Kidney epithelial cell (primary cell): ENCODE data around the gene TMEM132E. TPM values are rescaled to one million over a fixed set of nuclear protein-coding genes. Genes with fewer than 3 reads are reported as not detected.

ENCODE experiments used
- DNase-seq: peaks from one replicate; pipeline ENCODE4 v3.0.0-alpha.2; 2010; ENCODE audit warnings: low read depth
- H3K27me3 ChIP-seq: 2 replicates; pipeline ENCODE4 v1.6.0; 2011; ENCODE audit warnings: low read length; ENCODE audit not compliant: control insufficient read depth, insufficient read depth
- H3K36me3 ChIP-seq: 2 replicates; pipeline ENCODE4 v1.5.1; 2011; ENCODE audit warnings: low read length; ENCODE audit not compliant: control insufficient read depth, insufficient read depth
- H3K4me3 ChIP-seq: 2 replicates; pipeline ENCODE4 v1.5.1; 2011; ENCODE audit warnings: low read depth, mild to moderate bottlenecking, control low read depth, low read length
- CTCF ChIP-seq: IDR thresholded peaks from 2 replicates; pipeline ENCODE4 v1.5.1; 2011; ENCODE audit warnings: mild to moderate bottlenecking, moderate library complexity, low read length, control low read depth, inconsistent platforms; ENCODE audit not compliant: insufficient read depth, poor library complexity, severe bottlenecking
- total RNA-seq: library from RNA; depleted of rRNA; stranded (reverse); fragments of >200 nt; gene quantifications from 2 replicates; pipeline ENCODE4 v1.2.3, GENCODE V29; 2015

The TMEM132E gene
- total RNA-seq, 1 donor from 2014 or later = 0.13 TPM

DNA sequence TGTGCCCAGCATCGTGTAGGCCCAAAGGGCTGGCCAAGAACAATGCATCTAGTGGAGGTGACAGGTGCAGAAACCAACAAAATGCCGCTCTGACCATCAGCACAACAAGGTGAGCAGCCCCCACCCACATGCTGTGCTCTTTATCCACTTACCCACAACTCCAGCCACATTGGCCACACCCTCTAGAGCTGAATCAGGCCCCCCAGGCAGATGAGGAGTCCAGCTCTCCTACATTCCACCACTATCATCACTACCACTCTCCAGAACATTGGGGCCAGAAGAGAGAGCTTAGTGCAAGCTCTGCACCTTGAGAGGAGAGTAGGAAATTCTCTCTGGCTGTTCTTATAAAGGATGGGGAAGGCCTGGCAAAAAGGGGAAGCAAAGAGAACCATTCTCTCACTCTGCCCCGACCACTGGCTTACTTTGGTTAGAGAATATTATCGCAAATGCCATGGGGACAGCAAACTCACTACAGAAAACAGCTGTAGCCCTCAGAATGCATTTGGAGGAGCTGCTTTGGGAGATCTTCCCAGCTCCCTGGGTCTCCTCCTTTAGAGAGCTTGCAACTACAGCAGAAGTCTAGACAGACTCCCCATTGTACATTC is 75.0 kb downstream of the TMEM132E start:
- Histone ChIP-seq H3K27me3 (no peaks in the 10 kb centered on the region), H3K36me3 (no peaks in the 10 kb centered on the region), H3K4me3 (no peak overlapping the region)
- no peak for TF ChIP-seq CTCF
- no peak for DNase-seq

DNA sequence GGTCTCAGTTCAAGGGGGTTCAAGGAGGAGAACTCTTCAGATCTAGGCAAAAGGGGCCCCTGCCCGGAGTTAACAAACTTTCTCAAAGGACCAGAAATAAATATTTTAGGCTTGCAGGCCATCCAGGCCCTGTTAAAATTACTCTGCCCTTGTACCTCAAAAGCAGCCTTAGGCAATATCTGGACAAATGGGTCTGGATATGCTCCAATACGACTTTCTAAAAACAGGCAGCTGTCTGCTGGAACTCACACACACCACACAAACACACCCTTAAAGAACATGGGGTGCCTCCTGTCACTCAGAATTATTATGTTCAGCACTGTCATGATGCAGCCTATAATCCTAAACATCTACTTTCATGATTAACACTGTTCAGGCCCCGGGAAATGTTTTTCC is 75.5 kb downstream of the TMEM132E start:
- no peaks in the 10 kb centered on the region for H3K27me3 ChIP-seq
- no peaks in the 10 kb centered on the region for H3K36me3 ChIP-seq
- DNase-seq = no peak
- no peak overlapping the region for H3K4me3 ChIP-seq
- no peak for TF ChIP-seq CTCF

- DNase-seq = no peak
Measured at GRCh38 chr17:34656801-34657200, 77.4 kb downstream of the TMEM132E start.

DNA sequence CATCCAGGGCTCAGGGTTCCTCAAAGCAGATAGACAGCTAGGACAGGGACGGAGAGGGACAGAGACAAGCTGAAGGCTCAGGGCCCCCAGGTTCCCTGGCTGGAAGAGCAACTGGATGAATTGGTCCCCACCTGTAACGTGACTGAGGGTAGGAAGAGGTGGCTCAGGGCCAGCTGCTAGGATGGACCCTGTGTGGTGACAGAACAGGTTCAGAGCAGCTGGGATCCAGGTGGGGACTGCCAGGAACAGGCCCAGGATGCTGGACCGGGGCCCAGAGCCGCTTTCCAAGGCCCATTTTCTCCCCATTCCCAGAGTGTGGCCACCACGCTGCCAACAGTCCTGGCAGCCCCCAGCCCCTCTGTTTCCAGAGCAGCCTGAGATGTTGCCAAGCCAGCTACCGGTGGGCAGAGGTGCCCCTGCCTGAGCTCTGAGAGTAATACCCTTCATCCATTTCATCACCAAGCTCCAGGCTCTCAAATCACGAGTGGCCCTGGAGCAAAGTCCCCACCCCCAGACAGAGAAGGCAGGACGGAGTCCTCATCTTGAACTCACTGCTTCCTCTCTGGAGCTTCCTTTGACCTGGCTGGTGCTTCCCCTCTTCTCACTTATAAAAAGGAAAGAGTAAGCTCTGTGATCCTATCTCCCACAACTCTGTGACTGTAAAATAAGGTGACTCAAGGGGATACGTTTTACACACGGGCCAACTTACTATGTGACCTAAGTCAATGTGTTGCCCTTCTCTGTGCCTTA is 79.6 kb downstream of the TMEM132E start:
- no peak overlapping the region for H3K4me3 ChIP-seq
- no peaks in the 10 kb centered on the region for H3K36me3 ChIP-seq
- no peak for DNase-seq
- no peak for TF ChIP-seq CTCF
- no peaks in the 10 kb centered on the region for H3K27me3 ChIP-seq

More at GRCh38 chr17:34656801-34657200, 77.4 kb downstream of the TMEM132E start:
- no peaks in the 10 kb centered on the region for H3K27me3 ChIP-seq
- no peaks in the 10 kb centered on the region for H3K36me3 ChIP-seq
- no peak overlapping the region for H3K4me3 ChIP-seq
- no peak for TF ChIP-seq CTCF

GRCh38 chr17:34663714-34664113 is 84.3 kb downstream of the TMEM132E start:
- Histone ChIP-seq H3K36me3 (no peaks in the 10 kb centered on the region), H3K4me3 (no peak overlapping the region), H3K27me3 (no peaks in the 10 kb centered on the region)
- DNase-seq = no peak
- TF ChIP-seq CTCF = no peak
